ES-I3 (cell line): ENCODE measurements around the gene HSPB7.
"Not testable (repeated sequence)": the region's sequence is repeated elsewhere in the genome, so short reads cannot be mapped to it uniquely, and the experiment has no call there.

ENCODE experiments used
- H3K36me3 ChIP-seq: 2 replicates; pipeline ENCODE4 v1.6.1; 2013; ENCODE audit warnings: mild to moderate bottlenecking, low read length, control low read depth, moderate library complexity; ENCODE audit not compliant: insufficient read depth
- H3K4me1 ChIP-seq: 2 replicates; pipeline ENCODE4 v1.6.1; 2013; ENCODE audit warnings: mild to moderate bottlenecking, control low read depth, low read length; ENCODE audit not compliant: insufficient read depth
- H3K9ac ChIP-seq: 2 replicates; pipeline ENCODE4 v1.6.1; 2013; ENCODE audit warnings: low read depth, mild to moderate bottlenecking, low read length, moderate library complexity
- H3K9me3 ChIP-seq: 2 replicates; pipeline ENCODE4 v1.6.1; 2013; ENCODE audit warnings: mild to moderate bottlenecking, low read length, moderate library complexity; ENCODE audit not compliant: control insufficient read depth, insufficient read depth

Gene HSPB7

DNA sequence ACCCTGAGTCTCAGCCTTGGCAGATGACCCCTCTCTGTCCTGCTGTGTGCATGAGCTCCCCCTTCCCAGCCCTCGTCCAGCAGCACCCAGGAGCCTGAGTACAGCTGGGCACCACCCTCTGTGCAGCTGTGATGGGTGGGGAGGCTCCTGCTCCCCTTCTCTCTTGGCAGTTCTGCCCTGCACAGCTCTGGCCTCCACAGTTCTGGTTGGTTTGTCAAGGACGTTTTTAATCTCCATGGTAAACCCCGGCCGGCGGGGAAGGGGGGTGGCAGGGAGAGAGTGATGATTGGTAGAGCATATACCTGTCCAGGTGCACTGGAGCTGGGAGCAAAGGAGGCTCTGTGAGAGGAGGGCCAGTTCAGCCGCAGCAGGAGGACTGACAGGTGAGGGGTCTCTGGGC lies 3.8 kb upstream of the HSPB7 start, which contains the start of gene CLCNKA:
Gene CLCNKA, plus strand, starts transcription at position 356 of the 400 bp plus-strand sequence. CDS start 584 bp downstream, outside the sequence.
- Histone ChIP-seq H3K9me3 (no peaks in the 10 kb centered on the region), H3K9ac (no peak within 1 kb of the TSS), H3K36me3 (no peaks in the 10 kb centered on the region), H3K4me1 (peaks cover 27% of the 10 kb centered on the region; the same call in 1 of the 2 replicates)

DNA sequence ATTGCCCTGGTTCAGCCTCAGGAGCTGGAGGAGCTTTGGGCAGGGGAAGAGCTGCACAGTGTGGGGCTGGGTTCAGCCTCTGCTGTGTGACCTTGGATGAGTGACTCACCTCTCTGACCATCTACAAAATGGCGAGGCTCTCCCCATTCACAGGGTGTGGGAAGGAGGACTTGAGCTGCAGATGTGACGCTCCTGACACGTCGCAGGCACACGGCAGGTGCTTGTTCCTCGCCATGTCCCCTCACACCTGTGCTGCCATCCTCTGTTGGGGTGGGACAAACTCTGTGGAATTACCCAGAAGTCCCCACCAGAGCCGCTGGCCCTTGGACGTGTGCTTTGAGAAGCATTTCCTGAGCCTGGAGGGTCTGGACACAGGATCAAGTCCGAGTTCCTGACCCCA lies 3.0 kb upstream of the HSPB7 start:
- peaks cover 27% of the 10 kb centered on the region; the same call in 1 of the 2 replicates for H3K4me1 ChIP-seq
- H3K36me3 ChIP-seq, H3K9me3 ChIP-seq, H3K9ac ChIP-seq: not testable (repeated sequence)

DNA sequence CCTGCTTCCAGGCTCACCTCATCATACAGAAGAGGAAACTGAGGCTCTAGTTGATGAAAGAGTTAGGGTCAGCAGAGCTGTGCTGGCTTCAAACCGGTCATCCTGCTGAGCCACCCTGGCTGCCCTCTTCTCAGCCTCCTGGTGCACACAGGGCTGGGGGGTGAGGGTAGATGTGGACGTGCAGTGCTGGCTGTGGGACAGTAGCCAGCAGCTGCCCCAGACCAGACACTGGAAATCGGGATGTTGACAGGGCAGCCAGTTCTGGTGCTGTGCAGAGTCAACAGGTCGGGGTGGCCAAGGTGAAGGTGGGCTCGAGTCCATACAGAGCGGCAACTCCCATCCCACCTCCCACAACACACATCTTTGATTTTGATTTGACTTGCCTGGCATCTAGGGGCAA lies 2.5 kb upstream of the HSPB7 start:
- Histone ChIP-seq H3K36me3 (no peaks in the 10 kb centered on the region), H3K9ac (no peak overlapping the region), H3K9me3 (no peaks in the 10 kb centered on the region), H3K4me1 (peaks cover 27% of the 10 kb centered on the region; the same call in 1 of the 2 replicates)

DNA sequence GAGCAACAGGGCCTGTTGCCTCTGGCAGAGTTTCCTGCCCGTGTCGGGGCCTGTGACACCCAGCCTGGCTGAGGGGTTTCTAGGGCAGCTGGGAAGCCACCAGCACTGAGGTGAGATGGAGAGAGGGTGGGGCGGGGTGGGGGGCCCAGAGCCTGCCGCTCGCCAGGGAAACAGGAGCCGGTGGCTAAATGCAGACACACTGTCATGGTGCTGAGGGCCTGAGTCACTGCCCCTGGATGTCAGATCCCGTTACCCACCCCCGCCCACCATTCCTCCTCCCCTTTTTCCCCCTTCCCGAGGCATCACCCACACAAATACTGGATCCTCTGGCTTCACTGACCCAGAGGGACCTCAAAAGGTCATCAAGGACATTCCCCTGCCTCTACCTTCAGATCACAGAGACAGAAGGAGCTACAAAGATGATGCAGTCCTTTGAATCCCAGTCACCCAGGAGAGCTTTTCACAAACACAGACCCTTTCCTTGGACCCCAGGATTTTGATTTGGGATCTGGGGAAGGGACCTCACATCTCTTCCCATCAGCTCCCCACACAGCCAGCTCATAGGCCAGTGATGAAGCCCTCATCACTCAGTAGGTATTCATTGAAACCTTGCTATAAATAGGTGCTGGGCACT lies 1.9 kb upstream of the HSPB7 start:
- Histone ChIP-seq H3K9me3 (no peaks in the 10 kb centered on the region), H3K4me1 (peaks cover 27% of the 10 kb centered on the region; the same call in 1 of the 2 replicates), H3K9ac (no peak overlapping the region), H3K36me3 (no peaks in the 10 kb centered on the region)

DNA sequence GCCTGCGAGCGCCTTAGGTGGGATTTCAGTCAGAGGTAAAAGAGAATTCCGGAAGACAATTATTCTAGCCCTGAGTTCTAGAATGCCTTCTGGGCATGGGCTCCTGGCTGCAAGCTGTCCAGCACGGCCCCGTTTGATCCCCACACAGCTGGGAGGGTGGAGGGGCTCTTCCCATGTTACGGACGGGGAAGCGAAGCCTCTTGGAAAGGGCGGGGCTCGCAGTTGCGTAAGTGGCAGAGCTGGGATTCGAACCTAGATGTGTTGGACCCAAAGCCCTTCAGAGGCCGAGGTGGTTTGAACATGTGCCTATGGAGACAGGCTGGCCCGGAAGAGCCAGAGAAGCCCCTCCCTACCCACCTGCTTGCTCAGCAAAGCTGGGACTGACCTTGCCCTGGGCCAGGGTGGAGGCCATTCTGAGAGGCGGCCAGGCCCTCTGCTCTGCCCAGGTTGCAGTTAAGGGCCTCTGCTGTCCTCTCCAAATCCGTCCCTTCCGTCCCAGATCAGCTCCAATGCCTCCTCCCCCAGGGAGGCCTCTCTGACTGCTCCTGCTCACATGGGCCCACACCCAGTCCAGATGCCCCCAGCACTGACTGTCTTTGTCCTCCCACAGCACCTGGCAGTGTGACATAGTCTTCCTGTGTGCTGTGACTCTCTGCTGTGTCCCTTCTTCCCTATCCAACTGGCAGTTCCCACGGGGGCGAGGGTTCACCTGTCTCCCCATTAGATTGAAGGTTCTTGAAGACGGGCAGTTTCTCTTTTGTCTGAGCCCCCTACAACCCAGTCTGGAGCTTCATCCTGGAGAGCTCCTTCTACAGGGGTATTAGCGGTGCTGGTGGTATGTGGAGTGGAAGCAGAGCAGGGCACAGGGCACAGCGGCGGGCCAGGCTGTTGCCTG lies 1.2 kb upstream of the HSPB7 start:
- no peaks in the 10 kb centered on the region for H3K36me3 ChIP-seq
- no peak overlapping the region for H3K9ac ChIP-seq
- no peaks in the 10 kb centered on the region for H3K9me3 ChIP-seq
- peaks cover 33% of the 10 kb centered on the region for H3K4me1 ChIP-seq

DNA sequence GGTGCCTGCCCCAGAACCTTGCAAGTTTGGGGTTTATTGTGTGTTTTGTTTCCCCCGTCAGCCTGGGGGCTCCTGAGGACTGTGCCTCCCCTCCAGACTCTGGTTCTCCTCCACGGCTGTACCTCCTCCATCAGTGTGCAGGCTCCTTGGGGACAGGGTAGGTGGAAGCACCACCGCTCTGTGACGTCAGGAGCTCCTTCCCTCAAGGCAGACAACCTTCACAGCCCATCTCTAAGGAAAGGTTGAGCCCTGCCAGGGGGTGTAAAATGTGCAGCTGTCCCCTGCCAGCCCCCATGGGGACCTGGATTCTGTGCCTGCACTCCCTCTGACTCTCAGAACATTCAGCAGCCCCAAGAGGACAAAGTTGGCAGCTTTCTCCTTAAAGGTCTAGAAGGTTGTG lies 465 bp upstream of the HSPB7 start:
- H3K9ac ChIP-seq: no peak overlapping the region
- no peaks in the 10 kb centered on the region for H3K9me3 ChIP-seq
- no peaks in the 10 kb centered on the region for H3K36me3 ChIP-seq
- H3K4me1 ChIP-seq: peaks cover 39% of the 10 kb centered on the region

DNA sequence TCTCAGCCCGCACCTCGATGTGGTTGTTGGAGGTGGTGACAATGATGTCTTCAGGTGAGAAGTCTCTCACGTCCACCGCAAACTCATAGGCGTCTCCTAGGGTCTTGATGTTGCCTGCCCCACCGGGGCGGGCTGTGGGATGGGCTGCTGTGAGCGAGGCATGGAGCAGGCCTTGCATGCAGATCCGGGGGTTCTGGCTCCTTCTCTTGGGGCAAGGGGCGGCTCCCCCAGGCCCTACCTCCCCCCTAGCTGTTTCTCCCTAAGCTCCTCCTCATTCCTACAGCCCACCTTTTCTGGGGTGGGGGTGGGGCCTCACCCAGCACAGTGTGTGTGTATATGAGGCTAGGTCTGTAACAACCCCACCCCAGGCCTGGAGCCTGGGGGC lies 775 bp downstream of the HSPB7 start:
- Histone ChIP-seq H3K9ac (no peak overlapping the region), H3K4me1 (peaks cover 39% of the 10 kb centered on the region), H3K36me3 (no peaks in the 10 kb centered on the region), H3K9me3 (no peaks in the 10 kb centered on the region)

DNA sequence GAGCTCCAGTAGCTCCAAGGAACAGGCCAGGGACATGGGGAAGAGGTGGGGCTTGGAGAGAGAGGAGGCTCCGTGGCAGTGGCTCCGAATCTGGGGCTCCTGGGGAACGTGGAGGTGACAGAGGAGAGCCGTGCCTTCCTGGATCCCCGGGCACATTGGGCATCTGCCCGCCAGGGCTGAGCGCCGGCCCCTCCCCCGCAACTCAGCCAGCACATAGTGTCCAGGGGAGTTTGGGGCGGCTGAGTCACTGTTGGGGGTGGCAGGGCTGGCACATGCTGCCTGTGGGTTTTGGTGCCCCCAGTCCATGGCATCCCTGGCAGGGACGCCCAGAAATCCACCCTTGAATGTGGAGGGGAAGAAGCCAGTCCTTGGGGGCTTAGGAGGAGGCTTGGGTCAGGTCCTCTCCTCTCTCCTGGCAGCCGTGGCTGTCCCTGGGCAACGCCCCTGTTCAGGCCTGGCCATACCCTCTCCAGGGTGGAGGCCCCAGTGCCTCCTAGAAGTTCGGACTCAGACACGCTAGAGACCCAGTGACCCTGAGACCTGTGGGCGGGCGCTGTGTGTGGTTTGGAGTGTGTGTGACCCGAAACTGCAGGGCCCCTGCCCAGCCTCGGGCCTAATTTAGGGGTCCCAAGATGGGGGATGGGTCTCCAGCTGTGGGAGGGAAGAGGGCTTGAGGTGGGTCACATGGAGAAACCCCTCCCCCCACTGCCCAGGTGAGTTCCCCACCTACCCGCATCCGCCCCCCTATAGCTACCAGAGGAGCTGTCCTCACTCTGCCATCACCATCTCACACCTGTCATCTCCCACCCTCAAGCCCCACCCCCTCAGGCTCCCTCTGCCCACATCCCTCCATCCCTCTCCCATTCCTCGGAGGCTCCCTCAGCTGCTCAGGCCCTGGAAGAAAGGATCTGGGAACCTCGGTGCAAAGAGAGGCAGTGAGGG lies 1.6 kb downstream of the HSPB7 start:
- no peak overlapping the region for H3K9ac ChIP-seq
- H3K4me1 ChIP-seq: peaks cover 39% of the 10 kb centered on the region
- H3K9me3 ChIP-seq: no peaks in the 10 kb centered on the region
- H3K36me3 ChIP-seq: no peaks in the 10 kb centered on the region

DNA sequence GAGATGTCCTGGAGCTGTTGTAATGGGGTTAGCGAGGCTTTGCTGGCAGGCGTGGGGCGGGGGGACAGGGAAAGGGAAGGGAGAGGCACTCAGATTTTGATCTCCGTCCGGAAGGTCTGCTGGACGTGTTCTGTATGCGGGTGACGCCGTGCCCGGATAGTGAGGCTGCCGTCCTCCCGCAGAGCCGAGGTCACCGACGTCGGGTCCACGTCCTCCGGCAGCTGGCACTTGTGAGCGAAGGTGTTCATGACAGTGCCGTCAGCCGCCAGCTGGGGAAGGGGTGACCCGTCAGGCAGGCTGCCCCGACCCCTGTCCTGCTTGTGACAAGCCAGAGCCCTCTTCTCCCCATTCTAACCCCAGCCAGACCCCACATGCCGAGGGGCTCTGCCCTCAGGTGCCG lies 2.4 kb downstream of the HSPB7 start:
- H3K9me3 ChIP-seq: no peaks in the 10 kb centered on the region
- no peaks in the 10 kb centered on the region for H3K36me3 ChIP-seq
- peaks cover 39% of the 10 kb centered on the region for H3K4me1 ChIP-seq
- no peak overlapping the region for H3K9ac ChIP-seq

DNA sequence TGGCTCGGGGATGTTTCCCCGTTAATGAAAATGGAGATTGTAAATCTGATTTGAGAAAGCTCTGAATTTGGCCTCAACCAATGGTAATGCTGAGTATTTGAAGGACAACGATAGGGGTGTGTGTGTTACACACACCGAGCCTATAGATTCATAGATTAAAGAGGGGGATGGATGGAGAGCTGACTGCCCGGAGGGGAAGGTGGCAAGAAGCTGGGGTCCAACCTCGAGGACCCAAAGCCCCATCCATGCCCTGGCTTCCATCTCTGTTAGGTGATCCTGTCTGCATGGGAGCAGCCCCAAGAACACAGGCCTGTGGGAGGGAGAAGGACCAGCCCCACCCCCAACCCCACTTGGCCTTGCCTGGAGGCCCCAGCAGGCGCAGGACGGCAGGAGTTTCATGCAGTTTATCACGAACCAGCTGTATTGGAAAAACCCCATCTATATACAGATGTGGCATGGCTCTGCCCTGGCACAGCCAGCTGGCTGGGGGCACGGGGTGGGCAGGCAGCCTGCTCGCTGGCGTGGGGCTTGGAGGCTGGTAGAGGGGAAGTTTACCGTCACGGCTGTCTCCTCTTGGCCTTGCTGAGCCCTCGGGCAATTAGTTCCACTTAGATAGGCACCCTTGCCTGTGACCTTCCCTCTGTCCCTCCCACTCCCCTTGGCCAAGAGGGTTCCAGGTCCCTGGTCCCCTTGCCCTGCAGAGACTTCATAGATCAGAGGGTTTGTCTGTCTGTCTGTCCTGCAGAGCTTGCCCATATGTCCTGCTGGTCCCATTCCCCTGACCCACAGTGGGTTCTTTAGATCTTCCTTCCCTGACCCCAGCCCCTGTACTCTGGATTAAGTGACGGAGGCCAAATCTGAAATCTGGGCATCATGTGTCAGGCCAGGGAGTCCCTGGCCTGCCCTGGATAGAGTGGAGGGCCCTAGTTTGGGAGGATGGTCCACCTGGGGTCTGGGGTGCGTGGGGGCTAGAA lies 3.0 kb downstream of the HSPB7 start:
- H3K9ac ChIP-seq: no peak overlapping the region
- no peaks in the 10 kb centered on the region for H3K9me3 ChIP-seq
- H3K36me3 ChIP-seq: no peaks in the 10 kb centered on the region
- peaks cover 37% of the 10 kb centered on the region for H3K4me1 ChIP-seq

DNA sequence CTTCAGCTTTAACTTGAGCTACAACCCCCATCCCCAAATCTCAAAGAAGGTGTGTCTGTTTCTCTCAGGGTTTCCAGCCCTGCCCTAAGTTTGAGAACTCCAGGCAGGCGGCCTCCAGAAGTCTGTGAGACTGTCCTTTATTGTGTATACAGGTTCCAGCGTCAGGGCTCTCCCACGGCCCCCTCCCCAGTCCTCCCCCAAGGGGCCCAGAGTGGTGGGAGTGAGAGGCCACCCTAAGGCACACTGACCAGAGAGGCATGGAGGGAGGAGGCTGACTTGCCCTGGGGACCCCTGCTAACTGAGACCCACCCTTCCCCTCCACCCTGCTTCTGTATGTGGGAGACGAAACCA lies 4.0 kb downstream of the HSPB7 start:
- Histone ChIP-seq H3K9ac (no peak overlapping the region), H3K9me3 (no peaks in the 10 kb centered on the region), H3K36me3 (no peaks in the 10 kb centered on the region), H3K4me1 (peaks cover 29% of the 10 kb centered on the region)

DNA sequence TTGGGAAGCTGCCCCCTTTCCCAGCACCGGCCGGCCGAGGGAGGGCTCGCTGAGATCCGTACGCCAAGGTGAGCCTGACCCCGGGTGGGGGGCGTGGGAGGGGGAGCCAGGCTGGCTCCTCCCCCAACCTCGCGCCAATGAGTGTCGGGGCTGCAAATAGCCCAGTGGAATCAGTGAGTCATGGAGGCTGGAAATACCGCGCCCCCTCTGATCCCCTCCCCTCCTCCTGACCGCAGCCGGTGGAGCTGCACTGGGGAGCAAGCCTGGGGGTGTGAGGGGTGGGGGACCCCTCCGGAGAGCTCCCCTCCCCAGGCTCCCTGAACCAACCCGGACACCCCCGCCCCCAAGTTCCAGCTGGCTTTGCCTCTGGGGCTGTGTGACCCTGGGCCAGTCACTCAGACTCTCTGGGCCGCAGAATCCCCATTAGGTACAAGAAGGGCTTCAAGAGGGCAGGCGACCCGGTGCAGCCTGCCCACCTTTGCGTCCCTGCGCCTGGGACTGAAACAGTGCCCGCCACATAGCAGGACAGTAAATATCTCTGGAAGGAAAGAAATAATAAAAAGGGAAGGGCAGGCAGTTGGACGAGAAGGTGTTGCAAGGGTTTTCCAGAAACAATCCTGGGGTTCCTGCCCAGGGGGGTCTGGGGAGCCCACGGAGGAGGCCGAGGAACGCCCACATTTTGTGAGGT lies 4.5 kb downstream of the HSPB7 start:
- Histone ChIP-seq H3K4me1 (peaks cover 24% of the 10 kb centered on the region), H3K36me3 (no peaks in the 10 kb centered on the region), H3K9me3 (no peaks in the 10 kb centered on the region), H3K9ac (peak overlapping the region; percentile 40; the same call in 1 of the 2 replicates)
